Measurements from ENCODE around the gene RERE. TPM values are rescaled to one million over a fixed set of nuclear protein-coding genes. Genes with fewer than 3 reads are reported as not detected.

RERE gene
- total and polyA plus RNA-seq, 2 experiments from 2014 or later, result 148 to 170 TPM

GRCh38 chr1:8395433-8395866, 422.0 kb downstream of the RERE start (continued):
- no peak for TF ChIP-seq EZH2phosphoT487 (IDR thresholded peaks at IDR 0.05; ENCODE audit: unreplicated experiment)
- no peak for TF ChIP-seq REST (IDR thresholded peaks at IDR 0.05; ENCODE audit: unreplicated experiment)
- no peak for TF ChIP-seq POLR2AphosphoS5 (IDR thresholded peaks at IDR 0.05; ENCODE audit: low read depth)

- no peaks in the 10 kb centered on the region for H3K9me3 Mint-ChIP-seq
- Histone ChIP-seq H3K4me2 (peak overlapping the region; percentile 31; the same call in 1 of the 2 replicates), H3F3A (replicated peaks; ENCODE audit: low read depth) (no peaks in the 10 kb centered on the region), H3K36me3 (ENCODE audit: insufficient read depth) (no peaks in the 10 kb centered on the region), H3K9me2 (ENCODE audit: insufficient read depth) (no peaks in the 10 kb centered on the region), H3K27me3 (ENCODE audit: insufficient read depth) (no peaks in the 10 kb centered on the region), H3K4me1 (ENCODE audit: insufficient read depth) (peaks cover 34% of the 10 kb centered on the region), H2AFZ (no peak overlapping the region), H3K79me2 (replicated peaks; ENCODE audit: insufficient read depth) (peaks cover 97% of the 10 kb centered on the region), H4K20me1 (replicated peaks; ENCODE audit: insufficient read depth) (peaks cover 21% of the 10 kb centered on the region), H3K27ac (ENCODE audit: low read depth) (peak overlapping the region; percentile 40; the same call in 1 of the 2 replicates), H3K4me3 (no peak overlapping the region; the same call in 1 of the 2 replicates)
- H3K36me3 Mint-ChIP-seq (ENCODE audit: low read depth), result peaks cover 5% of the 10 kb centered on the region
- H3K27ac Mint-ChIP-seq, result no peak overlapping the region
- peaks cover 2% of the 10 kb centered on the region for H3K27me3 Mint-ChIP-seq (ENCODE audit: insufficient read depth, low read depth, poor library complexity)
- ATAC-seq, result no peak
- DNase-seq (ENCODE audit: low spot score), result no peak
- H3K4me1 Mint-ChIP-seq, result peaks cover 61% of the 10 kb centered on the region
- H3K4me3 Mint-ChIP-seq, result no peak overlapping the region
- TF ChIP-seq ETS1 (IDR thresholded peaks at IDR 0.05), result no peak
- TF ChIP-seq EZH2phosphoT487 (IDR thresholded peaks at IDR 0.05; ENCODE audit: unreplicated experiment), result no peak
- no peak for TF ChIP-seq CTCF (conservative IDR thresholded peaks at IDR 0.05; ENCODE audit: low read depth in 2 of 2)
- TF ChIP-seq ZNF114 (CRISPR knock-in tag; IDR thresholded peaks at IDR 0.05), result no peak
- no peak for TF ChIP-seq ZNF462 (CRISPR knock-in tag; IDR thresholded peaks at IDR 0.05)
Measured at GRCh38 chr1:8394456-8395321, 422.8 kb downstream of the RERE start.
